RWPE1 (cell line): ENCODE measurements around the gene KLHL15.
"Not testable (repeated sequence)": the region's sequence is repeated elsewhere in the genome, so short reads cannot be mapped to it uniquely, and the experiment has no call there.

Source experiments
- CTCF ChIA-PET: fragments of 350-600 bp; sonication (Branson Sonifier 250); formaldehyde crosslinking; extraction: SDS; loops from one replicate; lab custom pipeline; 2021; lab: Yijun Ruan, JAX
- POLR2A ChIA-PET: fragments of 400-600 bp; formaldehyde crosslinking; extraction: SDS; loops from one replicate; lab custom pipeline; 2020; ENCODE audit warnings: antibody characterized with exemption; ENCODE audit not compliant: low non-redundant PET; lab: Yijun Ruan, JAX
- DNase-seq: peaks from one replicate; pipeline ENCODE4 v3.0.0; 2012; ENCODE audit warnings: low spot score
- H3K27ac ChIP-seq: fragments of 450-650 bp; 2 replicates; pipeline ENCODE4 v1.5.1; 2017
- TF ChIP-seq, protein P1 (sequence below): fragments of 450-650 bp; conservative IDR thresholded peaks from 2 replicates; pipeline ENCODE4 v1.5.1; 2017; ENCODE audit warnings: low read depth, mild to moderate bottlenecking

The KLHL15 gene, protein sequence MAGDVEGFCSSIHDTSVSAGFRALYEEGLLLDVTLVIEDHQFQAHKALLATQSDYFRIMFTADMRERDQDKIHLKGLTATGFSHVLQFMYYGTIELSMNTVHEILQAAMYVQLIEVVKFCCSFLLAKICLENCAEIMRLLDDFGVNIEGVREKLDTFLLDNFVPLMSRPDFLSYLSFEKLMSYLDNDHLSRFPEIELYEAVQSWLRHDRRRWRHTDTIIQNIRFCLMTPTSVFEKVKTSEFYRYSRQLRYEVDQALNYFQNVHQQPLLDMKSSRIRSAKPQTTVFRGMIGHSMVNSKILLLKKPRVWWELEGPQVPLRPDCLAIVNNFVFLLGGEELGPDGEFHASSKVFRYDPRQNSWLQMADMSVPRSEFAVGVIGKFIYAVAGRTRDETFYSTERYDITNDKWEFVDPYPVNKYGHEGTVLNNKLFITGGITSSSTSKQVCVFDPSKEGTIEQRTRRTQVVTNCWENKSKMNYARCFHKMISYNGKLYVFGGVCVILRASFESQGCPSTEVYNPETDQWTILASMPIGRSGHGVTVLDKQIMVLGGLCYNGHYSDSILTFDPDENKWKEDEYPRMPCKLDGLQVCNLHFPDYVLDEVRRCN

DNA sequence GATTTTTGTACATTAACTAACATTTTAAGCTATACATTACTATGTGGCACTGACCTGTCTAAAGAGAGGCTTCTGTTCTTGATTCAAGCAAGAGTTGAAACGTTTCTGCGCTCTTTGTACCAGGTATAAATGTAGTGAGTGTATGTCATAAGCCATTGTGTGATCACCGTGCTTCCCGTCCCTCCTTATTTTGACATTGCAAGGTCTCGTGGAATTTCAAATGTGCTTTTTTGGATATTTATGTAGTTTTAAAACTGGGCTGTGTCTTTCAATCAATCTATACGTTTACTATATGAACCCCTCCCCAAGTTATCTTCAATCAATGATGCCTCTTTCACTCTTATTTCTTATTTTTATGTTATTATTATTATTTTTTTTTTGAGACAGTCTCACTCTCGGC lies at the start of gene KLHL15:
Gene KLHL15, minus strand, starts transcription at position 101 of the 400 bp plus-strand sequence. CDS start 20,493 bp downstream, outside the sequence.
- peak within 1 kb of the TSS; percentile 91 for H3K27ac ChIP-seq
- CTCF ChIA-PET = interaction anchor here (0.7 kb wide), 1 partner anchor 23 kb away, joined by 3 read pairs; no protein-coding TSS in a partner anchor
- no peak for DNase-seq
- TF ChIP-seq, protein P1, sequence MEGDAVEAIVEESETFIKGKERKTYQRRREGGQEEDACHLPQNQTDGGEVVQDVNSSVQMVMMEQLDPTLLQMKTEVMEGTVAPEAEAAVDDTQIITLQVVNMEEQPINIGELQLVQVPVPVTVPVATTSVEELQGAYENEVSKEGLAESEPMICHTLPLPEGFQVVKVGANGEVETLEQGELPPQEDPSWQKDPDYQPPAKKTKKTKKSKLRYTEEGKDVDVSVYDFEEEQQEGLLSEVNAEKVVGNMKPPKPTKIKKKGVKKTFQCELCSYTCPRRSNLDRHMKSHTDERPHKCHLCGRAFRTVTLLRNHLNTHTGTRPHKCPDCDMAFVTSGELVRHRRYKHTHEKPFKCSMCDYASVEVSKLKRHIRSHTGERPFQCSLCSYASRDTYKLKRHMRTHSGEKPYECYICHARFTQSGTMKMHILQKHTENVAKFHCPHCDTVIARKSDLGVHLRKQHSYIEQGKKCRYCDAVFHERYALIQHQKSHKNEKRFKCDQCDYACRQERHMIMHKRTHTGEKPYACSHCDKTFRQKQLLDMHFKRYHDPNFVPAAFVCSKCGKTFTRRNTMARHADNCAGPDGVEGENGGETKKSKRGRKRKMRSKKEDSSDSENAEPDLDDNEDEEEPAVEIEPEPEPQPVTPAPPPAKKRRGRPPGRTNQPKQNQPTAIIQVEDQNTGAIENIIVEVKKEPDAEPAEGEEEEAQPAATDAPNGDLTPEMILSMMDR = no peak
- POLR2A ChIA-PET = no interaction called here

DNA sequence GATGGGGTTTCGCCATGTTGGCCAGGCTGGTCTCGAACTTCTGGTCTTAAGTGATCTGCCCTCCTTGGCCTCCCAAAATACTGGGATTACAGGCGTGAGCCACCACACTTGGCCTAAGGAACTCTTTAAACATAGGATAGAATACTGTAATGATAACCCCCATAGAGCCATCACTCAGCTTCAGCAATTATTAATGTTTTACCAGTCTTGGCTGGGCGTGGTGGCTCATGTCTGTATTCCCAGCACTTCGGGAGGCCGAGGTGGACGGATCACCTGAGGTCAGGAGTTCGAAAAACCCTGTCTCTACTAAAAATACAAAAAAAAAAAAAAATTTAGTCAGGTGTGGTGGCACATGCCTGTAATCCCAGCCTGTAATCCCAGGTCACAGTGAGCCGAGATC lies 42.9 kb upstream of the KLHL15 start:
- ChIA-PET POLR2A (interaction anchor here (0.6 kb wide), 1 partner anchor 7 kb away, joined by 3 read pairs; no protein-coding TSS in a partner anchor), CTCF (no interaction called here)
- DNase-seq = no peak
- H3K27ac ChIP-seq = no peak overlapping the region
- TF ChIP-seq, protein P1 = no peak

DNA sequence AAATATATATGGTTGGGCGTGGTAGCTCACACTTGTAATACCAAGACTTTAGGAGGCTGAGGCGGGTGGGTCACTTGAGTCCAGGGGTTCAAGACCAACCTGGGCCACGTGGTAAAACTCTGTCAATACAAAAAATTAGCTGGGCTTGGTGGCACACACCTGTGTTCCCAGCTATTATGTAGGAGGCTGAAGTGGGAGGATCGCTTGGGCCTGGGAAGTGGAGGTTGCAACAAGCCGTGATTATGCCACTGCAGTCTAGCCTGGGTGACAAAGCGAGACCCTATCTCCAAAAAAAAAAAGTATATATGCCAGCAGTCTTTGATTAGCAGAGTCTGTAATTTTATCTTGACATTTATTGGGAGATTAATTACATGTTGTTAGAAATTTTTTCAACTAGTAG lies 36.5 kb upstream of the KLHL15 start:
- POLR2A ChIA-PET = no interaction called here
- no peak for DNase-seq
- TF ChIP-seq, protein P1 = no peak
- CTCF ChIA-PET = no interaction called here
- no peak overlapping the region for H3K27ac ChIP-seq

DNA sequence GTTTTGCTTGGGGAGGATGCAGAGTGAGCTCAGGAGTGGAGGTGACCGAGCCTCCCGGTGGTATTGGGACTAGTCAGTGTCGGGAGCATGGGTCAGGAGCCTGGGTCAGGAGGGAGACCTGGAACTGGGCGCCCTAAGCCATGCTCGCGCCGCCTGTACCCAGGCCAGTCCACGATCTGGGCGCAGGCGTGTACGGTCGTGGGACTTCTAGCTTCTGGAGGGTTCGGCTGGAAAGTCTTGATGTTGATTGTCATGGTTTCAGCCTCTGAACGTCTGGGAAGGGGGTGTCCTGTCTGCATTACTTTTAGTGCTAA lies 28.0 kb upstream of the KLHL15 start:
- no peak for DNase-seq
- POLR2A ChIA-PET = interaction anchor here (0.7 to 1.8 kb wide), 2 partner anchors 29 to 42 kb away, joined by 3 to 14 read pairs; no protein-coding TSS in a partner anchor
- TF ChIP-seq, protein P1 = no peak
- CTCF ChIA-PET = interaction anchor here (2.2 kb wide), 1 partner anchor 29 kb away, joined by 8 read pairs; no protein-coding TSS in a partner anchor
- H3K27ac ChIP-seq = peak overlapping the region; percentile 92

DNA sequence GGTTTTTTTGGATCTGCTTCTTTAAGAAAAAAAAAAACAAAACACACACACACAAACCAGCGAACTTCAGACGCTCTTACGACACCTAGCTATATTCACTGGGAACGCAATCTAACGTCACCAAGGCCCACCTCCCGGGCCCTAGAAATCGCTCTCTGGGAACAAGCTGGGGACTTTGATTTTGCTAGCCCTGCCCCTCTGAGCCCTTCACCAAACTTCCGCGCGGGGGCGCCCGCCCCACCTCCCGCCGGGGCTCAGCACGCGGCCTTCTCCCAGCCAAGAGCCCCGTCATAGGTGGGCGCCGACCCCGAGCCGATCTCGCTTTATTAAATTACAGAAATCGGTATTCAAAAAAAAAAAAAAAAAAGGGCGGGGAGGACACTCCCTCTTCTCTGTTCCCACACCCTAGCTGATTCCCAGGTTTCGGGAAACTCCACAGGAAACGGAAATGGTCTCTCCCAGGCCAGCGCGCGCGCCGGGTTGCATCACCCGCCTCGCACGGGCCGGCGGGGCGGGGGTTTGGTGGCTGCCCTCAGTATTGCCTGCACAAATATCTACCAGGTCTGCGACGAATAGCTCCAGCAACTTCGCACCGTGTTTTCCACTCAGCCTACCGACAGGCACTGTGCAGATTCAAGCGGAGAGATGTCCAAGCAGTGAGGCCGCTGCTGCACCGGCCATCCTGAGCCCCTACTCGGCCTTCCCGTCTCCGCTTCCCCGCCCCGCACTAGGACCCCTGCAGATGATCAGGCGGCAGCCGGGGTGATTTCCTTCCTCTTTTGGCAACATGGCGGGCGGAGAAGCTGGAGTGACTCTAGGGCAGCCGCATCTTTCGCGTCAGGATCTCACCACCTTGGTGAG lies 27.4 kb upstream of the KLHL15 start, which contains the start of gene EIF2S3:
Gene EIF2S3, plus strand, starts transcription at position 775 of the 861 bp plus-strand sequence. Its CDS starts 13 bp downstream, at position 788.
- ChIA-PET CTCF (interaction anchor here (0.6 to 2.2 kb wide), 4 partner anchors 13 to 148 kb away, joined by 3 to 8 read pairs (median 4); no protein-coding TSS in a partner anchor), POLR2A (interaction anchor here (0.7 to 1.8 kb wide), 3 partner anchors 29 to 147 kb away, joined by 3 to 14 read pairs (median 5); no protein-coding TSS in a partner anchor)
- peak; percentile 81 for DNase-seq
- peak within 1 kb of the TSS; percentile 92 for H3K27ac ChIP-seq
- TF ChIP-seq, protein P1 = peak; percentile 72

DNA sequence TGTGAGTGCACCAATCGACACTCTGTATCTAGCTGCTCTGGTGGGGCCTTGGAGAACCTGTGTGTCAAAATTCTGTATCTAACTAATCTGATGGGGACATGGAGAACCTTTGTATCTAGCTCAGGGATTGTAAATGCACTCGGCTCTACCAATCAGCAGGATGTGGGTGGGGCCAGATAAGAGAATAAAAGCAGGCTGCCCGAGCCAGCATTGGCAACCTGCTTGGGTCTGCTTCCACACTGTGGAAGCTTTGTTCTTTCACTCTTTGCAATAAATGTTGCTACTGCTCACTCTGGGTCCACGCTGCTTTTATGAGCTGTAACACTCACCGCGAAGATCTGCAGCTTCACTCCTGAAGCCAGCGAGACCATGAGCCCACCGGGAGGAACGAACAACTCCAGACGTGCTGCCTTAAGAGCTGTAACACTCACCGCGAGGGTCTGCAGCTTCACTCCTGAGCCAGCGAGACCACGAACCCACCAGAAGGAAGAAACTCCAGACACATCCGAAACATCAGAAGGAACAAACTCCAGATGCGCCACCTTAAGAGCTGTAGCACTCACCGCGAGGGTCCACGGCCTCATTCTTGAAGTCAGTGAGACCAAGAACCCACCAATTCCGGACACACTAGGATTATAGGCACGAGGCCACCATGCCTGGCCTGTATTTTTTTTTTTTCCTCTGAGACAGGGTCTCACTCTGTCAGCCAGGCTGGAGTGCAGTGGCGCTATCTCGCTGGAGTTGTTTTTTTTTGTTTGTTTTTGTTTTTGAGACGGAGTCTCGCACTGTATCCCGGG lies 23.7 kb upstream of the KLHL15 start:
- DNase-seq, POLR2A ChIA-PET, H3K27ac ChIP-seq: not testable (repeated sequence)
- CTCF ChIA-PET = interaction anchor here (0.6 kb wide), 1 partner anchor 24 kb away, joined by 3 read pairs; the partner anchor contains the start of gene KLHL15

DNA sequence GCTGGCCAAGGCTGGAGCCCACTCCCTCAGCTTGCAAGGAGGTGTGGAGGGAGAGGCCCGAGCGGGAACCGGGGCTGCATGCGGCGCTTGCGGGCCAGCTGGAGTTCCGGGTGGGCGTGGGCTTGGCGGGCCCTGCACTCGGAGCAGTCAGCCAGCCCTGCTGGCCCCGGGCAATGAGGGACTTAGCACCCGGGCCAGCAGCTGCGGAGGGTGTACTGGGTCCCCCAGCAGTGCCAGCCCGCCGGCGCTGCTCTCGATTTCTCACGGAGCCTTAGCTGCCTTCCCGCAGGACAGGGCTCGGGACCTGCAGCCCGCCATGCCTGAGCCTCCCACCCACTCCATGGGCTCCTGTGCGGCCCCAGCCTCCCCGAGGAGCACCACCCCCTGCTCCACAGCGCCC lies 22.7 kb upstream of the KLHL15 start:
- H3K27ac ChIP-seq, POLR2A ChIA-PET, CTCF ChIA-PET, DNase-seq: not testable (repeated sequence)

DNA sequence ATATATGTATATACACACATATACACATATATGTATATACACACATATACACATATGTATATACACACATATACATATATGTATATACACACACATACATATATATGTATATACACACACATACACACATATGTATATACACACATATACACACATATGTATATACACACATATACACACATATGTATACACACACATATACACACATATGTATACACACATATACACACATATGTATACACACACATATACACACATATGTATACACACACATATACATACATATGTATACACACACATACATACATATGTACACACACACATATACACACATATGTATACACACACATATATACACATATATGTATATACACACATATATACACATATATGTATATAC lies 19.1 kb upstream of the KLHL15 start:
- CTCF ChIA-PET, H3K27ac ChIP-seq, DNase-seq, POLR2A ChIA-PET: not testable (repeated sequence)
